Tibial nerve (tissue), 3 donors: Measurements from ENCODE around the gene DCDC1.

ENCODE experiments used
- POLR2A ChIP-seq, 2 donors: fragments of 450-650 bp; IDR thresholded peaks; one replicate each; pipeline ENCODE4 v1.6.1; 2017; ENCODE audit warnings: antibody characterized with exemption in 2 of 2, mild to moderate bottlenecking in 2 of 2, moderate library complexity in 2 of 2
- TF ChIP-seq, protein P1 (sequence below), 5 experiments: fragments of 200-600 bp in 3 of 5; fragments of 450-650 bp in 2 of 5; sonication (generic) in 3 of 5; IDR thresholded peaks; one replicate each; pipeline ENCODE4 v1.5.1; 2016 to 2019; ENCODE audit warnings: antibody characterized with exemption in 5 of 5, mild to moderate bottlenecking in 3 of 5, moderate library complexity in 2 of 5

- TF ChIP-seq, protein P1, sequence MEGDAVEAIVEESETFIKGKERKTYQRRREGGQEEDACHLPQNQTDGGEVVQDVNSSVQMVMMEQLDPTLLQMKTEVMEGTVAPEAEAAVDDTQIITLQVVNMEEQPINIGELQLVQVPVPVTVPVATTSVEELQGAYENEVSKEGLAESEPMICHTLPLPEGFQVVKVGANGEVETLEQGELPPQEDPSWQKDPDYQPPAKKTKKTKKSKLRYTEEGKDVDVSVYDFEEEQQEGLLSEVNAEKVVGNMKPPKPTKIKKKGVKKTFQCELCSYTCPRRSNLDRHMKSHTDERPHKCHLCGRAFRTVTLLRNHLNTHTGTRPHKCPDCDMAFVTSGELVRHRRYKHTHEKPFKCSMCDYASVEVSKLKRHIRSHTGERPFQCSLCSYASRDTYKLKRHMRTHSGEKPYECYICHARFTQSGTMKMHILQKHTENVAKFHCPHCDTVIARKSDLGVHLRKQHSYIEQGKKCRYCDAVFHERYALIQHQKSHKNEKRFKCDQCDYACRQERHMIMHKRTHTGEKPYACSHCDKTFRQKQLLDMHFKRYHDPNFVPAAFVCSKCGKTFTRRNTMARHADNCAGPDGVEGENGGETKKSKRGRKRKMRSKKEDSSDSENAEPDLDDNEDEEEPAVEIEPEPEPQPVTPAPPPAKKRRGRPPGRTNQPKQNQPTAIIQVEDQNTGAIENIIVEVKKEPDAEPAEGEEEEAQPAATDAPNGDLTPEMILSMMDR (IDR thresholded peaks at IDR 0.05) = no peak
- TF ChIP-seq POLR2A (IDR thresholded peaks at IDR 0.05) = no peak
Measured at GRCh38 chr11:31246451-31247165, 122.9 kb downstream of the DCDC1 start.
